Esophagus muscularis mucosa (tissue), 4 donors: ENCODE results near the gene NSMCE1. TPM values are rescaled to one million over a fixed set of nuclear protein-coding genes. Genes with fewer than 3 reads are reported as not detected.
A peak's percentile ranks its signal among the peaks of the same experiment; 100 is the strongest.

ENCODE experiments used
- DNase-seq: peaks from one replicate; pipeline ENCODE4 v3.0.0-alpha.2; 2017; ENCODE audit errors: extremely low spot score
- H3K27ac ChIP-seq, 4 donors: fragments of 200-600 bp; sonication (generic); replicated peaks in 1 of 4; 1 replicate in 3 of 4; 2 replicates in 1 of 4; pipeline ENCODE4 v1.5.1; 2016 to 2019; ENCODE audit warnings: mild to moderate bottlenecking in 1 of 4
- H3K27me3 ChIP-seq, 4 donors: fragments of 200-600 bp; sonication (generic); one replicate each; pipeline versions ENCODE4 v1.5.1 to v1.6.0; 2016 to 2019
- H3K36me3 ChIP-seq, 4 donors: fragments of 200-600 bp; sonication (generic); one replicate each; pipeline ENCODE4 v1.5.1; 2016 to 2019
- H3K4me1 ChIP-seq, 4 donors: fragments of 200-600 bp; sonication (generic); one replicate each; pipeline ENCODE4 v1.5.1; 2016 to 2019
- H3K4me3 ChIP-seq, 4 donors: fragments of 200-600 bp; sonication (generic); 1 replicate in 2 of 4; 2 replicates in 2 of 4; pipeline ENCODE4 v1.5.1; 2016 to 2019; ENCODE audit warnings: mild to moderate bottlenecking in 4 of 4, moderate library complexity in 1 of 4
- H3K9me3 ChIP-seq, 4 donors: fragments of 200-600 bp; sonication (generic); 1 replicate in 3 of 4; 2 replicates in 1 of 4; pipeline ENCODE4 v1.5.1; 2016 to 2019
- CTCF ChIP-seq, 3 experiments: fragments of 200-600 bp in 2 of 3; fragments of 450-650 bp in 1 of 3; sonication (generic) in 2 of 3; IDR thresholded peaks; one replicate each; pipeline ENCODE4 v1.5.1; 2017 to 2019; ENCODE audit warnings: antibody characterized with exemption in 3 of 3, mild to moderate bottlenecking in 2 of 3, moderate library complexity in 1 of 3
- EP300 ChIP-seq: sonication (generic); formaldehyde crosslinking; IDR thresholded peaks from one replicate; pipeline ENCODE4 v1.6.1; 2017; ENCODE audit warnings: antibody characterized with exemption
- POLR2A ChIP-seq: fragments of 450-650 bp; IDR thresholded peaks from one replicate; pipeline ENCODE4 v1.6.1; 2017; ENCODE audit warnings: antibody characterized with exemption, moderate library complexity, mild to moderate bottlenecking, low read depth
- POLR2AphosphoS5 ChIP-seq, 2 donors: sonication (generic); formaldehyde crosslinking; IDR thresholded peaks; one replicate each; pipeline ENCODE4 v1.6.1; 2017; ENCODE audit warnings: antibody characterized with exemption in 2 of 2
- WGBS: methylation state at CpG from one replicate; pipeline ENCODE4 v1.1.5; 2018; 5-methylcytosine and 5-hydroxymethylcytosine counted together
- intact Hi-C: fragments of 100-400 bp; cut with DNase I; formaldehyde crosslinking; loops from one replicate; pipeline ENCODE4 v1.15.1; 2023
- total RNA-seq, 4 donors: library from RNA; depleted of rRNA; stranded (reverse); fragments of >200 nt; gene quantifications; one replicate each; pipeline versions ENCODE4 v1.1.0 to v1.2.1, GENCODE V29; 2016

NSMCE1 gene
- total RNA-seq, 4 donors from 2014 or later: 49.7 to 68.8 (median 64.0) TPM

- WGBS: 64% methylated on average over 19 of the region's 22 CpGs
- no peaks in the 10 kb centered on the region for H3K27me3 ChIP-seq
- H3K4me1 ChIP-seq: peaks cover 49 to 75% (median 72%) of the 10 kb centered on the region in 4 donors
- H3K27ac ChIP-seq: peak overlapping the region; percentile 53 to 78 (median 68)
- no peak for DNase-seq
- no peak overlapping the region for H3K4me3 ChIP-seq
- intact Hi-C loops: no loop called here
- H3K9me3 ChIP-seq: no peaks in the 10 kb centered on the region
- TF ChIP-seq CTCF (IDR thresholded peaks at IDR 0.05) (no peak), EP300 (no peak), POLR2AphosphoS5 (IDR thresholded peaks at IDR 0.05) (no peak), POLR2A (no peak)
- H3K36me3 ChIP-seq: peaks cover 5 to 25% (median 16%) of the 10 kb centered on the region in 4 donors
These were observed 31.2 kb downstream of the NSMCE1 start for GRCh38 chr16:27237219-27238015.

DNA sequence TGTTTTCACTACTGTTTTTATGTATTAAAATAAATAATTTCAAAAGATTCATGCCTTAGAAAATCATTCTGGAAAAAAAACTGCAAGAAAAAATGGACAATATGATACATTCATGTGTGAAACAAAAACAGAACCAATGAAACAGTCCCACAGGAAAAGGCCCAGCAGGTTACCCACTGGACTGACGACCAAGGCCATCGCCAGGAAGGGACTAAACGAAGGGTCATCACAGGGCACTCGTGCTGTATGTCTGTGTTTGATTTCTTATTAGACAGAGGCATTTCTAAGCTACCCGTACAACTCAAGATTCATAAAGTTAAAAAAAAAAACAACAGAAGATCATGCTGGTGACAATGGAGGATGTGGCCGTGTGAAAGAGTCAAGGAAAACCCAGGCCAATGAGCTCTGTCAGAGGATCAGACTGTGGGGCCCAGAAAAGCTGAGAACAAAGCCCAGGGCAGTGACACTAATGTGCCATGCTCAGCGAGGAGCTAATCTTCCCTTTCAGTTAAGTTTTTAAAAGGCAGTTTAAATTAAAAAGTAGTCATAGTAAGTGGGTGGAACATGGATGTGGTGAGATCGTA lies 31.8 kb downstream of the NSMCE1 start:
- 83% methylated on average over 8 of the region's 8 CpGs for WGBS
- intact Hi-C loops: no loop called here
- Histone ChIP-seq H3K27ac (peak overlapping the region; percentile 53 to 78 (median 68)), H3K36me3 (peaks cover 12 to 32% (median 23%) of the 10 kb centered on the region in 4 donors), H3K4me3 (no peak overlapping the region), H3K4me1 (peaks cover 43 to 68% (median 65%) of the 10 kb centered on the region in 4 donors), H3K9me3 (no peaks in the 10 kb centered on the region), H3K27me3 (no peaks in the 10 kb centered on the region)
- DNase-seq: no peak
- TF ChIP-seq EP300 (no peak), POLR2AphosphoS5 (IDR thresholded peaks at IDR 0.05) (no peak), POLR2A (no peak), CTCF (IDR thresholded peaks at IDR 0.05) (no peak)

- Histone ChIP-seq H3K27me3 (no peaks in the 10 kb centered on the region), H3K4me1 (peaks cover 37 to 60% (median 57%) of the 10 kb centered on the region in 4 donors), H3K27ac (peak overlapping the region; percentile 69 to 78 (median 74)), H3K36me3 (peaks cover 16 to 36% (median 26%) of the 10 kb centered on the region in 4 donors), H3K4me3 (no peak overlapping the region), H3K9me3 (no peaks in the 10 kb centered on the region)
- whole genome bisulfite sequencing: 91% methylated on average over 8 of the region's 8 CpGs
- TF ChIP-seq POLR2A (no peak), CTCF (IDR thresholded peaks at IDR 0.05) (no peak), EP300 (no peak), POLR2AphosphoS5 (IDR thresholded peaks at IDR 0.05) (no peak)
- intact Hi-C loops: loop anchor here (2.0 kb wide), 1 partner anchor 133 kb away; no protein-coding TSS in a partner anchor
- no peak for DNase-seq
These were observed 32.7 kb downstream of the NSMCE1 start for GRCh38 chr16:27235938-27236245.

DNA sequence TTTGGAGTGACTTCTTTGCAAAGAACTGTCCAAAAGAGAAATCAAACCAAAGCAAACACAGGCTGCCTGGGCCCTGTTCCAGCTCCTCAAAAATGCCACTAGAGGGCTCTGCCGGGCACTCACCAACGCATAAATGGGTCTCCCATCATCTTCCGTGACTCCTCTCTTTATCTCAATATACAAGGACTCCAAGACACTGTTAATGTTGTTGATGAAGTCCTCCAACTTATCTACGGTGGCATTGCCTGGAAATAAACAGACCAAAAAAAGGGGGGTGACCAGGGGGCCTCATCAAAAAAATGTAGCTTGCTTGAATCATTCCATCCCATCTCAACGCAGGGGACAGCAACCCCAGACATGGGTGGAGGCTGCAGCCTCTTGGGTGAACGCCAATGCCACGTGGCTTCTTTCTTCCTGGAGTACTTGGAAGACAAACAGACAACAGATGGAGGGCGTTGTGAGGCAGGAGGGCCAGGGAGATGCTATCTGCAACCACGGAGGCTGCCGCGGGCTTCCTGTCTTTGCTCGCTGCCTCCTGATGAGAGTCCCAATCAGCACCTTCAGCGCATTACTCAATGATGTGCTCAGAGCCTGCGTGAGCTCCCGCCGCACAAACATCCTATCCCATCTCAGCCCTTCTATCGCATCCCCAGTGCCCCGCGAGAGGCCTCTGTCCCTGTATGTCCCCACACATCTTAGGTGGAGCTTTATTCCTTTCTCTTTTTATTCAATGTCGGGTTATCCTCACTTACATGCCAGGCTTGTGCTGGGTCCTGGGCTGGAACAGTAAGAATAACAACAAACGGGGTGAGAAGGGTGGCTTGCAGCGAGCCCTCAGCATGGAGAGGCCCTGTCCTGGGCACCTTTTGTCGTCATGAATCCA lies 33.3 kb downstream of the NSMCE1 start:
- Histone ChIP-seq H3K4me1 (peaks cover 37 to 56% (median 55%) of the 10 kb centered on the region in 4 donors), H3K27me3 (no peaks in the 10 kb centered on the region), H3K4me3 (peak overlapping the region in 3 of 4 donors; percentile 4 to 24 (median 22)), H3K36me3 (peaks cover 22 to 42% (median 31%) of the 10 kb centered on the region in 4 donors), H3K9me3 (no peaks in the 10 kb centered on the region), H3K27ac (peak overlapping the region; percentile 69 to 78 (median 74))
- 33% methylated on average over 20 of the region's 23 CpGs for WGBS
- peak; percentile 95 for DNase-seq
- intact Hi-C loops: loop anchor here (2.0 kb wide), 1 partner anchor 134 kb away; no protein-coding TSS in a partner anchor
- TF ChIP-seq POLR2A: no peak
- no peak for TF ChIP-seq EP300
- TF ChIP-seq POLR2AphosphoS5 (IDR thresholded peaks at IDR 0.05): peak; percentile 62 to 80
- peak; percentile 82 to 84 (median 83) for TF ChIP-seq CTCF (IDR thresholded peaks at IDR 0.05)
